Keratinocyte (primary cell): ENCODE measurements around the gene ZNF641. TPM values are rescaled to one million over a fixed set of nuclear protein-coding genes. Genes with fewer than 3 reads are reported as not detected.

Experiments
- DNase-seq: peaks from one replicate; pipeline ENCODE4 v3.0.0-alpha.2; 2011; ENCODE audit warnings: low read depth, missing footprints, low spot score
- FAIRE-seq: peaks from 2 replicates; lab custom pipeline; 2011; peaks lifted over from hg19 to GRCh38; lab: Jason Lieb, UNC
- H2AFZ ChIP-seq: 2 replicates; pipeline ENCODE4 v1.6.0; 2012; ENCODE audit warnings: low read length, control low read depth, inconsistent platforms; ENCODE audit not compliant: control insufficient read depth
- H3K27ac ChIP-seq: 2 replicates; pipeline ENCODE4 v1.5.1; 2011; ENCODE audit warnings: low read length; ENCODE audit not compliant: control insufficient read depth, insufficient read depth
- H3K27me3 ChIP-seq: 3 replicates; pipeline ENCODE4 v1.6.0; 2011; ENCODE audit warnings: low read length; ENCODE audit not compliant: control insufficient read depth, insufficient read depth; ENCODE audit errors: extremely low read depth
- H3K36me3 ChIP-seq, 2 experiments: 2 replicates in 1 of 2; 3 replicates in 1 of 2; pipeline ENCODE4 v1.5.1; 2011; ENCODE audit warnings: low read length in 2 of 2, mild to moderate bottlenecking in 1 of 2; ENCODE audit not compliant: control insufficient read depth in 2 of 2, insufficient read depth in 2 of 2; ENCODE audit errors: extremely low read depth in 1 of 2
- H3K4me1 ChIP-seq: 3 replicates; pipeline ENCODE4 v1.5.1; 2011; ENCODE audit warnings: low read length; ENCODE audit not compliant: control insufficient read depth, insufficient read depth; ENCODE audit errors: extremely low read depth
- H3K4me2 ChIP-seq: 3 replicates; pipeline ENCODE4 v1.6.0; 2011; ENCODE audit warnings: low read depth, low read length; ENCODE audit not compliant: control insufficient read depth, insufficient read depth; ENCODE audit errors: extremely low read depth
- H3K4me3 ChIP-seq, 3 experiments: fragments of 200-600 bp in 1 of 3; sonication (generic) in 1 of 3; 2 replicates in 2 of 3; 3 replicates in 1 of 3; pipeline ENCODE4 v1.5.1; 2011 to 2016; ENCODE audit warnings: low read length in 3 of 3, mild to moderate bottlenecking in 3 of 3, control low read depth in 2 of 3, inconsistent platforms in 1 of 3, low read depth in 1 of 3, mixed read lengths in 1 of 3, mixed run types in 1 of 3, moderate library complexity in 1 of 3; ENCODE audit not compliant: control insufficient read depth in 2 of 3, insufficient read depth in 2 of 3; ENCODE audit errors: extremely low read depth in 1 of 3
- H3K79me2 ChIP-seq: 2 replicates; pipeline ENCODE4 v1.6.0; 2012; ENCODE audit warnings: low read length; ENCODE audit not compliant: control insufficient read depth, insufficient read depth
- H3K9ac ChIP-seq: 3 replicates; pipeline ENCODE4 v1.6.0; 2011; ENCODE audit warnings: low read length; ENCODE audit not compliant: control insufficient read depth, insufficient read depth; ENCODE audit errors: extremely low read depth
- H3K9me1 ChIP-seq: 3 replicates; pipeline ENCODE4 v1.6.0; 2011; ENCODE audit warnings: low read length; ENCODE audit not compliant: control insufficient read depth, insufficient read depth; ENCODE audit errors: extremely low read depth
- H3K9me3 ChIP-seq: 2 replicates; pipeline ENCODE4 v1.5.1; 2012; ENCODE audit warnings: low read depth, low read length; ENCODE audit not compliant: control insufficient read depth
- H4K20me1 ChIP-seq: 3 replicates; pipeline ENCODE4 v1.6.0; 2011; ENCODE audit warnings: low read length; ENCODE audit not compliant: control insufficient read depth, insufficient read depth; ENCODE audit errors: extremely low read depth
- EZH2 ChIP-seq: IDR thresholded peaks from one replicate; pipeline ENCODE4 v1.6.1; 2012; ENCODE audit warnings: inconsistent platforms, mild to moderate bottlenecking, low read length, moderate library complexity
- dilution Hi-C: fragments of 300-500 bp; cut with MboI; formaldehyde crosslinking; loops from one replicate; pipeline ENCODE4 v1.7.0; 2020; ENCODE audit warnings: low sequenced_read_pairs; ENCODE audit not compliant: extremely low pct_ligation_motif_present
- polyA plus RNA-seq, 5 experiments: library from polyadenylated mRNA; depleted of rRNA in 3 of 5; stranded (reverse) in 3 of 5; stranded (forward) in 1 of 5; unstranded in 1 of 5; fragments of >200 nt; gene quantifications; 1 replicate in 1 of 5; 2 replicates in 3 of 5; 3 replicates in 1 of 5; pipeline versions ENCODE4 v1.2.1 to v1.2.3, GENCODE V29; 2011 to 2012; ENCODE audit warnings: missing spikeins in 2 of 5, low read depth in 1 of 5, low replicate concordance in 1 of 5
- TF ChIP-seq, protein P1 (sequence below), 3 experiments: IDR thresholded peaks in 1 of 3; conservative IDR thresholded peaks in 1 of 3; optimal IDR thresholded peaks in 1 of 3; 2 replicates in 2 of 3; 3 replicates in 1 of 3; pipeline versions ENCODE3 to v1.5.1; 2011; ENCODE audit warnings: low read length in 3 of 3, mild to moderate bottlenecking in 3 of 3, moderate library complexity in 2 of 3, control low read depth in 1 of 3, inconsistent platforms in 1 of 3; ENCODE audit not compliant: insufficient read depth in 2 of 3; ENCODE audit errors: extremely low read depth in 1 of 3

The ZNF641 gene
- polyA plus RNA-seq, 1 donor (not counting 4 experiments of a cell fraction or from before 2014, with no cell fraction given), result 6.4 TPM

DNA sequence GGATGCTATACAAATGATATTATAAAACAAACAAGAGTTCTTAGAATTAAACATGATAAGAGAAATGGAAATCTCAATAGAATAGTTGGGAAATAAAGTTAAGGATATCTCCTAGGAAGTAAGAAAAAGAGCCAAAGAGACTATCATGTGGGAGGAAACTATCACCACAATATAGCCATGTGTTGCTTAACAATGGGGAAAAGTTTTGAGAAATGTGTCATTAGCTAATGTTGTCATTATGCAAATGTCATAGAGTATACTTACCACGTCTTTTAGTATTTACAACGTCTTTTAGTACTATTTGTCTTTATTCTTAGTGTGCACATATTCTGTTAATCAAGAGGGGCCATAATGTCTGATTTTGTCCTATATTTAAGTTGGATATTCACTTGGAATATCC lies 58.7 kb downstream of the ZNF641 start:
- dilution Hi-C loops, result no loop called here
- no peak overlapping the region for H3K4me2 ChIP-seq

DNA sequence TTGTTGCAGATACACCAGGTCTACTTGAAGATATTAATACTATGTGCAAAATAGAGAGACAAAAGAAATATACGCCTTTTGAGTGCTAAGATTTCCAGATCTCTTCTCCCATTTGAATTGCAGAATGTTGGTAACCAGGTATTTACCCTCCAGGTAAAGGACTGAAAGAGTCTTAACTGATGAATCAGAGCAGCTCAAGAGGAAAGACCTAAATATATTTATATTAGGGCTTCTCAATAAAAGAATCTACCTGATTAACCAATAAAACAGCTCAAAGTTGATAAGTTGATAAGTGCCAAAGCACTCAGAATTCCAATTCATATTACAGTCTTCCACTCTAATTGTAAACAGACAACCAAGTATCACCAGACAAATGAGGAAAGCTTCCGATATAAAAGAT lies 59.2 kb downstream of the ZNF641 start:
- DNase-seq, result no peak
- H3K27me3 ChIP-seq, result no peaks in the 10 kb centered on the region
- H3K4me1 ChIP-seq, result no peaks in the 10 kb centered on the region
- H3K27ac ChIP-seq, result no peak overlapping the region
- TF ChIP-seq EZH2, result no peak
- TF ChIP-seq, protein P1, sequence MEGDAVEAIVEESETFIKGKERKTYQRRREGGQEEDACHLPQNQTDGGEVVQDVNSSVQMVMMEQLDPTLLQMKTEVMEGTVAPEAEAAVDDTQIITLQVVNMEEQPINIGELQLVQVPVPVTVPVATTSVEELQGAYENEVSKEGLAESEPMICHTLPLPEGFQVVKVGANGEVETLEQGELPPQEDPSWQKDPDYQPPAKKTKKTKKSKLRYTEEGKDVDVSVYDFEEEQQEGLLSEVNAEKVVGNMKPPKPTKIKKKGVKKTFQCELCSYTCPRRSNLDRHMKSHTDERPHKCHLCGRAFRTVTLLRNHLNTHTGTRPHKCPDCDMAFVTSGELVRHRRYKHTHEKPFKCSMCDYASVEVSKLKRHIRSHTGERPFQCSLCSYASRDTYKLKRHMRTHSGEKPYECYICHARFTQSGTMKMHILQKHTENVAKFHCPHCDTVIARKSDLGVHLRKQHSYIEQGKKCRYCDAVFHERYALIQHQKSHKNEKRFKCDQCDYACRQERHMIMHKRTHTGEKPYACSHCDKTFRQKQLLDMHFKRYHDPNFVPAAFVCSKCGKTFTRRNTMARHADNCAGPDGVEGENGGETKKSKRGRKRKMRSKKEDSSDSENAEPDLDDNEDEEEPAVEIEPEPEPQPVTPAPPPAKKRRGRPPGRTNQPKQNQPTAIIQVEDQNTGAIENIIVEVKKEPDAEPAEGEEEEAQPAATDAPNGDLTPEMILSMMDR (optimal IDR thresholded peaks at IDR 0.05 in 1 of 3, IDR thresholded peaks at IDR 0.05 in 1 of 3, conservative IDR thresholded peaks at IDR 0.05 in 1 of 3; ENCODE audit: extremely low read depth in 1 of 3, insufficient read depth in 2 of 3, low read length in 3 of 3), result no peak
- no peak overlapping the region for H3K4me3 ChIP-seq
- dilution Hi-C loops, result no loop called here
- FAIRE-seq, result no peak
- H2AFZ ChIP-seq, result no peak overlapping the region
- no peaks in the 10 kb centered on the region for H3K36me3 ChIP-seq
- H3K9ac ChIP-seq, result no peak overlapping the region
- H3K9me1 ChIP-seq, result no peaks in the 10 kb centered on the region
- H3K79me2 ChIP-seq, result no peaks in the 10 kb centered on the region
- no peaks in the 10 kb centered on the region for H4K20me1 ChIP-seq
- H3K4me2 ChIP-seq, result no peak overlapping the region
- H3K9me3 ChIP-seq, result no peaks in the 10 kb centered on the region

More for the DNA sequence above, 58.7 kb downstream of the ZNF641 start:
- DNase-seq (no peak), FAIRE-seq (no peak)
- Histone ChIP-seq H3K36me3 (no peaks in the 10 kb centered on the region), H3K9ac (no peak overlapping the region), H3K9me1 (no peaks in the 10 kb centered on the region), H4K20me1 (no peaks in the 10 kb centered on the region), H3K27me3 (no peaks in the 10 kb centered on the region), H3K4me1 (no peaks in the 10 kb centered on the region), H3K9me3 (no peaks in the 10 kb centered on the region), H2AFZ (no peak overlapping the region), H3K4me3 (no peak overlapping the region), H3K27ac (no peak overlapping the region), H3K79me2 (no peaks in the 10 kb centered on the region)
- TF ChIP-seq, protein P1 (optimal IDR thresholded peaks at IDR 0.05 in 1 of 3, IDR thresholded peaks at IDR 0.05 in 1 of 3, conservative IDR thresholded peaks at IDR 0.05 in 1 of 3; ENCODE audit: extremely low read depth in 1 of 3, insufficient read depth in 2 of 3, low read length in 3 of 3), result no peak
- TF ChIP-seq EZH2, result no peak
